ENCODE data around the gene PTPN20. TPM values are rescaled to one million over a fixed set of nuclear protein-coding genes. Genes with fewer than 3 reads are reported as not detected.
"Not testable (repeated sequence)": the region's sequence is repeated elsewhere in the genome, so short reads cannot be mapped to it uniquely, and the experiment has no call there.

Gene PTPN20, protein sequence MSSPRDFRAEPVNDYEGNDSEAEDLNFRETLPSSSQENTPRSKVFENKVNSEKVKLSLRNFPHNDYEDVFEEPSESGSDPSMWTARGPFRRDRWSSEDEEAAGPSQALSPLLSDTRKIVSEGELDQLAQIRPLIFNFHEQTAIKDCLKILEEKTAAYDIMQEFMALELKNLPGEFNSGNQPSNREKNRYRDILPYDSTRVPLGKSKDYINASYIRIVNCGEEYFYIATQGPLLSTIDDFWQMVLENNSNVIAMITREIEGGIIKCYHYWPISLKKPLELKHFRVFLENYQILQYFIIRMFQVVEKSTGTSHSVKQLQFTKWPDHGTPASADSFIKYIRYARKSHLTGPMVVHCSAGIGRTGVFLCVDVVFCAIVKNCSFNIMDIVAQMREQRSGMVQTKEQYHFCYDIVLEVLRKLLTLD
- total RNA-seq (10 to 100 TPM in 1 of 7 donors, 1 to 10 TPM in 6; 1.4 to 13.9 (median 4.1) TPM), polyA plus RNA-seq (1 to 10 TPM in 1 of 3 donors, under 1 TPM in 2; 0.39 to 2.3 (median 0.41) TPM)
- long read RNA-seq, donor 1 = 0 reads
- long read RNA-seq, donor 2 = 0 reads

GRCh38 chr10:46911144-46911876 lies at the start of gene PTPN20:
PTPN20 (plus strand) TSS chr10:46911428; CDS start chr10:46932500, 21,072 bp downstream.
- WGBS, 5 donors = 26 to 47% (median 33%) methylated on average over 16 to 23 of the region's 50 CpGs
- H3K27ac ChIP-seq; H3K27me3 ChIP-seq (replicated peaks in 1 of 7); intact Hi-C loops (cut with DNase I; ENCODE audit: low total_unique reads); H3K4me1 ChIP-seq; DNase-seq; H3K9me3 ChIP-seq; H3K36me3 ChIP-seq: not testable (repeated sequence)
- H3K4me3 ChIP-seq = peak within 1 kb of the TSS in 1 of 8 donors; percentile 24
- peak in 2 of 3 donors; percentile 11 to 54 for TF ChIP-seq POLR2AphosphoS5 (IDR thresholded peaks at IDR 0.05)

DNA sequence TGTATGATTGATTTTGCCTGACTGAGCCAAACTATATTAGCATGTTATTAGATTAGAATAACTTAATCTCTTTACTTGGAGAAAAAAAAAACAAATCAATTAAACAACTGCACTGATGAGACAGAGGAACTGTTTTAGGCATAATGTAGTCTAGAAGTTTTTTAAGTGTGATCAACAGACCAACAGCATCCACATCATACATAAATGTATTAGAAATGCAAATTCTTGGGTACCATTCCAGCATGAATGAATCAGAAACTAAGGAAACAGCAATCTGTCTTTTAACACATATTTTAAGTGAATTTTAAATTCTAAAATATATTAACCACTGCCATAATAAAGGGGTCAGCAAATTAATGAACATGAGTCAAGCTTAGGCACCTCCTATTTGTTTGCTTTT lies 41.5 kb upstream of the PTPN20 start:
- H3K27ac ChIP-seq; intact Hi-C loops (cut with DNase I; ENCODE audit: low total_unique reads); DNase-seq; H3K4me3 ChIP-seq; H3K4me1 ChIP-seq; H3K27me3 ChIP-seq (replicated peaks in 1 of 7); H3K36me3 ChIP-seq; H3K9me3 ChIP-seq: not testable (repeated sequence)

- H3K27me3 ChIP-seq (replicated peaks in 1 of 7); H3K27ac ChIP-seq; H3K4me3 ChIP-seq; DNase-seq; intact Hi-C loops (cut with DNase I; ENCODE audit: low total_unique reads); H3K36me3 ChIP-seq; H3K9me3 ChIP-seq; H3K4me1 ChIP-seq: not testable (repeated sequence)
- WGBS, 5 donors = 81 to 92% (median 86%) methylated on average over 3 to 4 of the region's 4 CpGs
These were observed 39.6 kb upstream of the PTPN20 start for GRCh38 chr10:46871583-46871982.

- DNase-seq; H3K4me3 ChIP-seq; H3K27ac ChIP-seq; H3K4me1 ChIP-seq; H3K27me3 ChIP-seq (replicated peaks in 1 of 7); H3K36me3 ChIP-seq; intact Hi-C loops (cut with DNase I; ENCODE audit: low total_unique reads); H3K9me3 ChIP-seq: not testable (repeated sequence)
- 74 to 94% (median 77%) methylated on average over 2 to 4 of the region's 6 CpGs for WGBS, 5 donors
These were observed 35.9 kb upstream of the PTPN20 start for GRCh38 chr10:46875304-46875703.

DNA sequence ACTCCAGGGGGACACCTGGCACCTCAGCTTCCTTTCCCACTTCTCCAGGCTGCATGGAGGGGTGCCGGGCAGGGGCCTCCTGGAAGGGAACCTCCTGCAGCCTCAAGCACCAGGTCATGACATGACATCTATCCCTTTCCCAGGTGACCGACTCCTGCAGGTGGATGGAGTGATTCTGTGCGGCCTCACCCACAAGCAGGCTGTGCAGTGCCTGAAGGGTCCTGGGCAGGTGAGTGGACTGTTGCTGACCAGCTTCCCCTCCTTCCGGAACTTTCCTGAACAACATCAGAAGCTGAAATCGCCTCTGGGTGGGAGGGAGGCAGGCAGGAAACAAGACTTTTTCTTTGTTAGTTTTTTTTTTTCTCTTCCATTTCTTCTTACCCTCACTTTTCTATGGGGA lies 34.5 kb upstream of the PTPN20 start:
- H3K4me1 ChIP-seq; H3K4me3 ChIP-seq; DNase-seq; H3K9me3 ChIP-seq; H3K36me3 ChIP-seq; intact Hi-C loops (cut with DNase I; ENCODE audit: low total_unique reads); H3K27ac ChIP-seq; H3K27me3 ChIP-seq (replicated peaks in 1 of 7): not testable (repeated sequence)
- WGBS, 5 donors = 86 to 92% (median 88%) methylated on average over 2 to 4 of the region's 5 CpGs

DNA sequence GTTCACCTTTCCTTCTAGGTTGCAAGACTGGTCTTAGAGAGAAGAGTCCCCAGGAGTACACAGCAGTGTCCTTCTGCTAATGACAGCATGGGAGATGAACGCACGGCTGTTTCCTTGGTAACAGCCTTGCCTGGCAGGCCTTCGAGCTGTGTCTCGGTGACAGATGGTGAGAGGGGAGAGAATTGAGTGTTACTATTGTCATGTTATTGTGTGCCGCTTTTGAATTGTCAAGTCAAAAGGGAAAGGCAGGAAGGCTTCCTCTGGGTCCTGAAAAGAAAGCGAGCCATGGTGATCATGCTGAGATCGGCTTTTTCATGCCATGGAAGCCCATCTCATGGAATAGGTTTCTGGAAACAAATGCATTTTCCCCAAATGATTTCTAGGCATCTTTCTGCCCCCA lies 32.5 kb upstream of the PTPN20 start:
- H3K4me3 ChIP-seq; intact Hi-C loops (cut with DNase I; ENCODE audit: low total_unique reads); H3K4me1 ChIP-seq; DNase-seq; H3K9me3 ChIP-seq; H3K36me3 ChIP-seq; H3K27me3 ChIP-seq (replicated peaks in 1 of 7); H3K27ac ChIP-seq: not testable (repeated sequence)
- WGBS, 5 donors = 75 to 89% (median 77%) methylated on average over 5 to 7 of the region's 7 CpGs

DNA sequence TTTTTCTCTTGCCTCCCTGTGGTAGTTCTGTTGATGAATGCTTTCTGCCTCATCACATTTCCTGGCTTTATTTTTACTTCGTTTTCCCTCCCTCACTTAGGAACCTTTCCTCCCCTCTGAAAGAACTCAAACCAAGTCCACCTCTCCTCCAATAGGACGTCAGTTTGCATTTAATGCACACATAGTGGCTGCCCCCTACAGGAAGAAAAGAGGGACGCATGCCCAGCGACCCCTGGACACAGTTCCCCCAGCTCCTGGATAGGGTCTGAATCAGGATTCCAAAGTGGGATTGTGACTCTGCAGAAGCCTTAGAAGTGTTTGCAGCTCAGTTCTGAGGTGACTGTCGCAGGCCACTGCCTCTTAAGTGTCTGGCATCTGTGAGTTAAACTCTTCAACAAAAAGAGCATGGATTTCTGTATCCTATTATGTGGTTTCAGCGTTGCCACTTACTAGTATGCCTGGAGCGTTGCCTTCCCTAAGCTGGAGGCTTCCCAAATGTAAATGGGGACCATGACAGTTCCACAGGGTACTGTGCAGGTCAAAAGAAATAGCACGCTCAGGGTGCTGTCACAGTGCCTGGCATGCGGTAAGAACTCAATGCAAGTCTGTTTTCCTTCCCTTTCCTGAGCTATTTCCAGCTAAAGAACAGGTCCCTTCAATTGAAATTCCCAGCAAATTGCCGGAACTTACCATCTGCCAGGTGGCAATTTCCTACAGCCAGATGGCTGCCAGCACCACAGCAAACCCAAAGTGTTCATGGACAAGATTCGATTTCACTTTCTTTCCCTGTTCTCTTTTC lies 20.2 kb upstream of the PTPN20 start:
- H3K4me3 ChIP-seq; H3K27ac ChIP-seq; H3K9me3 ChIP-seq; H3K4me1 ChIP-seq; H3K27me3 ChIP-seq (replicated peaks in 1 of 7); H3K36me3 ChIP-seq; intact Hi-C loops (cut with DNase I; ENCODE audit: low total_unique reads); DNase-seq: not testable (repeated sequence)
- WGBS, 5 donors = 56 to 87% (median 63%) methylated on average over 4 to 9 of the region's 11 CpGs

DNA sequence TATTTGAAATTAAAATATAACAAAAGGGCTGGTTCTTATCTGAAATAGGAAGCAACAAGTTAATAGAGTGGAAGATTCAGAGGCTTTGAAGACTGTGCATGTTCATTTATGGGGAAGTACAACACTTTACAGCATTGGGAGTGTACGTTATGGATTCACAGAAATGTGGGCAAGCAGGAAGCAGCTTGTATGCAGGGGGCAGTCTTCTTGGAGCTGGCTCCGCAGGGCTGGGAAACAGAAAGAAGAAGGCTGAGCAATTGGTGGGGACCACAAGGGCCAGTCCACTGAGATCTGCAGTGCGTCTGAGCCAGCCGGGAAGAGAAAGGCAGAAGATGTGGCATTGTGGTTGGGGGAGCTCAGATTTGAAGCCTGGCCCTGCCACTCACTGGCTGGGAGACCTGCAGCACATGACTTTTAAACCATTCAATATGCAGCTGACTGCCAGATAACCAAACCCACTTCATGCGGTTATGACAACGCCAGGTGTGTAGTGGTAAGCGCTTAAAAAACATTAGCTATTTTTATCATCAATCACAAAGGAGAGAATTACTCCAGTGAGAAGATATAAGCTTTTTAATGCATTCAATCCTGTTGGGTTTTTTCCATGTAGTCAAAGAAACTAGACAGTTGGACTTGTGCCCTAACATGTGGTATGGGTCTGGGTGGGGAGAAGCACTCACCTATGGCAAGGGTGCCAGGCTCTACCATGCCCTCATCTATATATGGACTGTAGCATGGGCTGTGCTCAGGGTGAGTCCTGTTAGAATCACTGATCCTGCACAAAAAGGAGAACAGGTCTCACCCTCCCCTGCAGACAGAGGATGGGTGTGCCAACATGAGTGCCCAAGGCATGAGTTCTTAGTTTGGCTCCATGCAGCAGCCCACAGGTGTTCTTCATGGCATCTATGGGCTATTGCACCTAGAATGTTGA lies 14.2 kb upstream of the PTPN20 start:
- H3K27ac ChIP-seq; H3K4me3 ChIP-seq; H3K9me3 ChIP-seq; DNase-seq; H3K36me3 ChIP-seq; intact Hi-C loops (cut with DNase I; ENCODE audit: low total_unique reads); H3K27me3 ChIP-seq (replicated peaks in 1 of 7); H3K4me1 ChIP-seq: not testable (repeated sequence)
- WGBS, 5 donors = 24 to 45% (median 24%) methylated on average over 5 to 7 of the region's 7 CpGs

GRCh38 chr10:46901247-46901646 lies 10.0 kb upstream of the PTPN20 start:
- H3K36me3 ChIP-seq; H3K4me3 ChIP-seq; H3K9me3 ChIP-seq; DNase-seq; H3K27me3 ChIP-seq (replicated peaks in 1 of 7); H3K4me1 ChIP-seq; H3K27ac ChIP-seq; intact Hi-C loops (cut with DNase I; ENCODE audit: low total_unique reads): not testable (repeated sequence)
- 33 to 79% (median 41%) methylated on average over 2 of the region's 2 CpGs for WGBS, 5 donors
